ENCODE measurements around the gene TGFA.
"Not testable (repeated sequence)": the region's sequence is repeated elsewhere in the genome, so short reads cannot be mapped to it uniquely, and the experiment has no call there.

Gene TGFA

GRCh38 chr2:70490381-70490780 lies 63.2 kb downstream of the TGFA start:
- DNase-seq = no peak

- no peak for DNase-seq
Measured at GRCh38 chr2:70489165-70489564, 64.5 kb downstream of the TGFA start.

DNA sequence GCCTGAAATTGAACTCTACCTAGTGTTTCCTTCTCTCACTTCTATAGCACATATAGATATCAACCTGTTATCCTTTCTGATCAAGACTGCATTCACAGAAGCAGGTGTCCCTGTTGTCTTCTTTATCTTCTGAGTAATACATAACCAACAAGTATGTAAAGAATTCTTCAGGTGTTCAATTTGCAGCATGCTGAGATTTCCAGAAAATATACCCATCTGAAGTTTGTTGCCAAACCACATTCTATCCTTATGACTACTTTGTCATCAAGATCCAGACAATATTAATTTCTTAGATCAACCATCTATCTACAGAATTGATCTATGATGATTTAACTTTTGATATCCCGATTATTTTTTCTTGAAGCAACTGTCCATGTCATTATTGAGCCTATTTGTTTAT lies 69.5 kb downstream of the TGFA start:
- no peak for DNase-seq

GRCh38 chr2:70482401-70482800 lies 71.2 kb downstream of the TGFA start:
- no peak for DNase-seq

DNA sequence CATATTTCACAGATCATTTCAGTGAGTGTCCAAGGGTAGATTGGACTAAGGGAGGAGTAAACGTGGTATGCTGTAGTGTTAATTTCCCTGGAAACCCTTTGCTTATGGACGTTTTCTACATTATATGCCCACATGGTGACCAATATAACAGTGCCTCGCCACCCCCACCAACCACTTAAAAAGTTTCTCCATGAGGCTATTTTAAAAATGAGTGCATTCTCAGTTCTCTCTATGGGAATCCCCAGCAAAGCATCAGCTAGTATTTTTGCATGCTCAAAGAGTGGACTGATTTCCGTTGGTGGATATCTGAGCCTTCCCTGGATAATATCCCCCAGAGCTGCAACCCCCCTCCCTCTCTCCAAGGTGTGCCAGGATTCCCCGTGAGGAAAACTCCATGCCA lies 73.2 kb downstream of the TGFA start:
- DNase-seq = no peak

DNA sequence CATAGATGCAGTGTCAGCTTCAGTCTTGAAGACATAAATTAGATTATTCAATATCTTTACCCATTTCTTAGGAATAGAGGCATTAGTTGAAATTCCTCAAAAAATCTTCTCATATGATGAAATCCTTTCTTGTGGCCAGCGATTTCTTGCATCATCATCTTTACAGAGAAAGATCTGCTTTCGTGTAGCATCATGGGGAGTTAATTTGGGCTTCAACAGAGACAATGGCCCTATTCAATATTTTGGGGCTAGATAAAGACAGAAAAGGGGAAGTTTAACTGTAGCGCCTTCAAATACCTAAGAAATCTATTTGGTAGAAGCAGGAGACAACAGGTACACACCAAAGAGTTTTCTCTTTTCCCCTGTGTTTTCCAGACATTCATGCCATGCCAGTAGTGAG lies 73.8 kb downstream of the TGFA start:
- no peak for DNase-seq

DNA sequence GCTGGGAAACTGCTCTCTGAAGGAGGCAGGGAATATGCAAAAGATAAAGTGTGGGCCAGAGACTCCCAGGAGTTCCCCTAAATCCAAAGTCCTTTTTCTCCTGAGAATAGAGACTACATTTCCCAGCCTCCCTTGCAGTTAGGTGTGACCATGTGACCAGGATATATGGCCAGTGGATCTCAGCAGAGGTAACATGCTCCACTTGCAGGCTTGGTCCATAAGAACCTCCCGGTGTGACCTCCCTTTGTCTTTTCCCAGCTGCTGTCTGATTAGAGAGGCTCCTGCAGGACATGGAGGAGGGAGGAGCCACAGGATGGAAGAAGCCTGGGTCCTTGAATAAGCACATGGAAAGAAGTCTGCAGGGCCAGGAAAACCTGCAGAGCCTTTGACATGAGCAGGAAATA lies 76.2 kb downstream of the TGFA start:
- DNase-seq = no peak

- no peak for DNase-seq
Measured at GRCh38 chr2:70475266-70475665, 78.4 kb downstream of the TGFA start.

DNA sequence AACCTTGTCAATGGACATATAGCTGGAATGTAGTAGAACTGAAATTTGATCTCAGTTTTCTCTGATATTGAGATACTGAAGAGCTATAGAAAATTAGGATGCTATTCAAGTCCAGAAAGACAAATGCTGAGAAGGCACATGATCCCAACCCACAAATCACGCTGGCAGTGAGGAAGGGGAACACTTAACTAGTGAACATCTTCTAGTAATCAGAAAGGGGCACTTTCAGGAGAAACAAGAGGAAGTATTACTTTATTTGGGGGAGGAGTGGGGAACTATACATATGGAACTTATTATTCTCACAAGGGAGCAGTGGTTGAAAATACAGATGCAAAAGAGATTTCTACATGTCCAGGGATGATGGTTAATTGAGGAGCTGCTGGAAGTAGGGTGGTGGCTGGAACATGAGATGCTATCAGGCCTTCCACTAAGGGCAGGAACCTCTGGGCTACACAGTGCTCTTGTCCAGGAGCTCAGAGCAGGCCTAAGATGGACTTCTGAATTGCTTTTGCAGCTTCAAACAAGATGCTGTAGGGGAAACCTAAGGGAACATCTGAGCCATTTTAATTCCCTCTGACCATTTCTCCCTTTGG lies 79.3 kb downstream of the TGFA start:
- no peak for DNase-seq

DNA sequence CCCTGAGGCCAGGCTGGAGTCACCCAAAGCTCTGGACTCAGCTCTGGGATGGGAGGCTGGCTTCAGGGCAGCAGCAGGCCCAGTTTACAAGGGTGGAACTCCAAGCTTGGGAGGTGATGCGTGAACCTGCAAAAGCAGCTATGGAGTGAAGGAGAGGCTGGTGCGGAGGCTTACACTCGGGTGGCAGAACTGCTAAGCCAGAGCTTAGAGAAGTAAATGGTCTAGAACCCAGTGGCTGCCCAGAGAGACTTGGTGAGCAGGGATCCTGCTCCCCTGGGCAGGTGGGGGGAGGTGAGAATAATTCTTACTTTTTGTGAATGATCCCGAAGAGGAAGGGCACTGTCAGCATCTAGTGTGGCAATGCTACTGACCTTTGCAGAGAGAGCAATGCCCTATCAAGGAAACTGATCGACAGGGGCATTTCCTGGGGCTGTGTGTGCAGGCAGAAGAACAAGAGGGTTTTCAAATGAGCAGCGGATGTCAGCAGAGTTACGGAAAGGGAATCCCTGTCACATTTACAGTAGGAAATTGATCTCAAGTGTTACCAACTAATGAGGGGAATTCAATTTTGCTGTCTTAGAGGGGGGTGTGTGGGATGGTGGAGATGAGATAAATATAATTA lies 80.4 kb downstream of the TGFA start:
- no peak for DNase-seq

DNA sequence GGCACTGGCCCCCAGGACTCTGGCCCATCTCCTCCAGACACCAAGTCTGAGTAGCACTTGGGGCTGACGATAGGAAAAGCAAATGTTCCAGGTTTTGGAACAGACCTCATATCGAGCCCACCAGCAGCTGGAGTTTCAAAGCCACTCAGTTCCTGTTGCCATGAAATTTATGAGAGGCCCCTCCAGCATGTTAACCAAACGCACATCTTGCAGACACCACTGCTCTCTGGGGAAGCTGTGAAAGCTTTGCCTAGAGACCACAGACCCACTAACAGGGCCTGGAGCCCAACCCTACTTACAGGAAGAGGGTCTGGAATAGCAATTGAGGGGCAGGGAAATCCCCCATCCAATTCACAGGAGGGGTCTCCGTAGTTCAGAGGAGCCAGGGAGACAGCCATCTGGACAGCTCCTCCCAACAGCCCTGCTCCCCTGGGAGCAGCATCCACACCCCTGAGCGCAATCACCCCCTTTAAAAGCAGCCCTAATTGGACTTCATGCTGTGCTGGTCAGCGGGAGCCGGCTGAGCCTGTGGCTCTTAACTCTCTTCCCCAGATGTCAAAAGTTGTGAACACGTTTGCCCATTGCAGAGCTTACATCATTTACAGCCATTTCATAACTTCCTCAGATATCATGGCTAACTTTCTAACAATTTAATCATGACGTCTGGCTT lies 81.3 kb downstream of the TGFA start:
- DNase-seq = no peak

DNA sequence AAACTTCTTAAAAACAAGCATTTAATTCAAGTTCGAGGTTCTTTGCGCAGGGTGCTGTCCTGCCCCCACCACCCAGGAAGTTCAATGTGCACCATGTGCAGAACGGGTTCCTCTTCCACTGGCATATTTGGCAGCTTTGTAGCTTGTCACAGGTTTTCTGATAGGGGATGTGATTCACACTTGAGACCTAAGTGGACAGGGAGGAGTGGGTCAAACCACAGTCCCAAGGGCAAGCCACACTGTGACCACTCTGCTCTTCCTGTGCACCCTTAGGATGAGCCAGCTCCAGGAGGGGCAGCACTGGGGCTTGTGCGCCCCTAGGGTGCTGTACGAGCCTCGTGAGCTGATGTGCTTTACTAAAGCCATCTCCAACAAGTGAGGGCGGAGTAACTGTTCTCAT lies 82.5 kb downstream of the TGFA start:
- no peak for DNase-seq

DNA sequence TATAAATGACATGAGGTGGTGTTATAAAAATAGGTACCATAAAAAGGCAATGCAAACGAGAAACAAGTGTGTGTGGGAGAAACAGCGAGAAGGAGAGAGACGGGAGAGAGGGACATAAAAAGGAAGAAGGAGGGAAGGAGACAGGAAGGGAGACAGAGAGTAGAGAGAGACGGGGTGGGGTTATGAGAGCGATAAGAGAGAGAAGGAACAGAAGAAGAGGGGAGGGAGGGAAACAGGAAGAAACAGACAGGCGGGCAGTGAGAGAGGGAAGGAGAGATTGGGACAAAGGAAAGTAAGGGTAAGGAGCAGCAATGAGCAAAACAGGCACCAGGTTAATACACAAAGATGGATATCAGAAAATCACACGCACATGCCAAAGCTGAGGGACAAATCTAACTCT lies 83.7 kb downstream of the TGFA start:
- DNase-seq = no peak

GRCh38 chr2:70469435-70469834 lies 84.2 kb downstream of the TGFA start:
- no peak for DNase-seq

GRCh38 chr2:70468878-70469277 lies 84.7 kb downstream of the TGFA start:
- no peak for DNase-seq

DNA sequence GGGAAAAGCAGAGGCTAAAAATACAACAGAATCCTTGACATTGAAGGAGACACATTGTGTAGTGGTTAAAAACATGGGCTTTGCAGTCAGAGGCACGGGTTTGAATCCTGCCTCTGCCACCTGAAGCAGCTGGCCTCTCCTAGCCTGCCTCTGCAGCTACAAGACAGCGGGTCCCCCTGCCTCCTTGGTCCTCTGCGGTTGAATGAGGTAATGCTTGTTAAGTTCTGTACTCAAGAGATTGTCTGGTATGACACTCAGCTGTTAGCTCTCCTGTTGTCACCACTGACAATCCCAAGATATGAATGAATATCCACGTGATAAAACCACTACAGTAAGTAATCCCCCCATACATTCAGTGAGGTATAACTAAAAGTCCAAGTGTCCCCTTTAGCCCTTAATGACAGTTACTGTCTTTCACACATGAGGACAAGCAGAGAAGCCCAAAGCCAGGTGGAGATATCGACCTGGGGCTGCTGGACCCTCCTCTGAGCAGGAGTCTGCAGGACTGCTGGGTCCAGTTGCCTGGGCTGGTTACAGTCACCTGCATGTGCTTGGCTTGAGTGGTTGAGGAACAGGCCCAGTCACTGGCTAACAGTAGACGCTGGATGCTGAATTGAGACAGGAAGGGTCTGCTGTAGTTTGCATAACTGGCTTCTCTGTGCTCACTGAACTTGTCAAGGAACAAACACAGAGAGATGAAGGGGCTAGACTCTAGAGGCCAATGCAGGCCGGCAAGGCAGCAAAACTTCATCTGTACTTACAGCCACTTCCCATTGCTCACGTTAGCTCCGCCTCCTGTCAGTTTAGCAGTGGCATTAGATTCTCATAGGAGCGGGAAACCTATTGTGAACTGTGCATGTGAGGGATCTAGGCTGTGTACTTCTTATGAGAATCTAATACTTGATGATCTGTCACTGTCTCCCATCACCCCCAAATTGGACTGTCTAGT lies 85.5 kb downstream of the TGFA start:
- DNase-seq = no peak

DNA sequence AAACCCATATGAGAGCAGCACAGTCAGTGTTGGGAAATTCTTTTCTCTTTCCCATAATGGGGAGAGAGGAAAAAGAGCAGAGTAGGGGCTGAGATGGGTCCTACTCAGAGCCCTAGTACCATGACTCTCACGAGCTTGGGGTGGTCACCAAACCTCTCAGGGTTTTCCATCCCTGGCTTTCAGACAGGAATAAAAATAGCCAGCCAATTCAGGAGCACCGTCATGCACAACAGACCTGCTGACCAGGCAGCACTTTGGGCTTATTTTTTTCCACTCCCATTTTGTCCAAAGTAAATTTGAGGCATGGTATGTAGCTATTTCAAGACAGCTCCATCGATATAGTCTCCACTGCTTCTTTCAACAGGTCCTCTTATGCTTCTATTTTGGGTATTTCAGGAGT lies 86.4 kb downstream of the TGFA start:
- no peak for DNase-seq

DNA sequence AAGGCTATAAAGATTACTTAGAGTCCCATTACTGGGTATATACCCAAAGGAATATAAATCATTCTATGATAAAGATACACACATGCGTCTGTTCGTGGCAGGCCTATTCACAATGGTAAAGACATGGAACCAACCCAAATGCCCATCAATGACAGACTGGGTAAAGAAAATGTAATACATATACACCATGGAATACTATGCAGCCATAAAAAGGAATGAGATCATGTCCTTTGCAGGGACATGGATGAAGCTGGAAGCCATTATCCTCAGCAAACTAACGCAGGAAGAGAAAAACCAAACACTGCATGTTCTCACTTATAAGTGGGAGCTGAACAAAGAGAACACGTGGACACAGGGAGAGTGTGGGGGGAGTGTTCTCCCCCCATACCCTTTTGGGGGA lies 87.0 kb downstream of the TGFA start:
- DNase-seq = not testable (repeated sequence)

- DNase-seq = no peak
Measured at GRCh38 chr2:70463997-70464396, 89.6 kb downstream of the TGFA start.

GRCh38 chr2:70463581-70463980 lies 90.0 kb downstream of the TGFA start:
- no peak for DNase-seq

DNA sequence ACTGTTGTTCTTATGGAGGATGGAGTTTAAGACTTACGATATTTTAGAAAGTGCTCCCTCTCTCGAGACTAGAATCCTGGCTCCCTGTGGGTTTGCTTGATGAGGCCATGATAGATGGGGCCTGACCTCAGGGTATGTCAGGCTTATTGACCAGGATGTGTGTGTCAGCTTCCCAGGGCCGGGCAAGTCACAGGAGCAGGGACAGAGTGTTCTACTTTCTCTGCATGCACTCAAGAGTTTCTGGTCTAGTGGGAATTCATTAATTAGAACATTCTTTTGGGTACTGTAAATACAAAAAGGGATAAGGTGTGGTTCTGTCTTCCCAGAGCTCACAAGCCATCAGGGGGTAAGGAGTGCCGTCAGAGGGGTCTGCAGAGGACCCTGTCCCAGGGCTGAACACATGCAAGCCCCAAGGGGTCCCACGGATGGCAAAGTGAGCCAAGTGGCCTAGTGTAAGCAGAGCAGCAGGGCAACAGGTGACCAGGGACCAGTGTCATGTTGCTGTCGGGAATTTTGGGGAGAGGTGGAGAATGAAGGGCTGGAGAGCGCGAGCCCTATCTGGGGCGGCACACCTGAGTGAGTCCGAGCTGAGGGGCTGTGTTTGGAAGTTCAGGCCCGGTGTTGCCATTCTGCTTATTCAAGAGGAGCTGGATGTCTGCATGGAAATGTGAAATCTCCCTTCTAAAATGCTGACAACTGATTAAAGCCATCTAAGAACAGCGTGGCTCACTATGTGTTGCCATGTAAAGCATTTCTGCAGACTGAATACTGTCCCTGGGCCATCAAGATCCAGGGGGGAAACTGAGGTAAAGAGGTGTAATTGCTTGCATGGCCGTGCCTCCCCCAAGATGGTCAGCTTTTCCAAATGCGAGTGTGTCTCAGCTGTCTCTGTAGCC lies 91.4 kb downstream of the TGFA start:
- DNase-seq = no peak

DNA sequence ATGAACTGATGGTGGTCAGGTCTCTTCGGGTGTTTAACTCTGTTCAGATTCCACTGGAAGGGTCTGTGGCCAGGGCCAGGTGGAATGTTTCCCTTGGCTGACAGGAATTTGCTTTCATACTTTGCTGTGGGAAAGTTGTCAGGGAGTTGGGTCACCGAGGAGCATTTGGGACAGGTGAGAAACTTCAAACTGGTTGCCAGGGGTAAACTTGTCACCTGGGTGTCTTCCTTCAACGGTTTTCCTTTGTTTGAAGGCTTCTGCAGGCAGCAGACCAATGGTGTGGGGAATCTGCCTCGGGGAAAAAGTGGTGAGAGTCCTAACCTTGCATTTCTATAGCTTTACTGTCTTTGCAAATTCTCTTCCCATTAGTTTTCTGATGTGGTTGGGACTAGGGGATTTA lies 92.2 kb downstream of the TGFA start:
- DNase-seq = no peak

- DNase-seq = no peak
Measured at GRCh38 chr2:70460333-70460732, 93.3 kb downstream of the TGFA start.

Measured in NCI-H1105 treated with DMSO at 0.1 percent for 48 hours (cell line).